Transverse colon (tissue), 4 donors: Measurements from ENCODE around the gene OR10T2.

Source experiments
- EP300 ChIP-seq: sonication (generic); formaldehyde crosslinking; IDR thresholded peaks from one replicate; pipeline ENCODE4 v1.6.1; 2017; ENCODE audit warnings: antibody characterized with exemption, low read depth
- POLR2AphosphoS5 ChIP-seq, 3 donors: sonication (generic); formaldehyde crosslinking; IDR thresholded peaks; one replicate each; pipeline ENCODE4 v1.6.1; 2016; ENCODE audit warnings: antibody characterized with exemption in 3 of 3
- TF ChIP-seq, protein P1 (sequence below), 5 experiments: fragments of 200-600 bp in 3 of 5; fragments of 450-650 bp in 2 of 5; sonication (generic) in 3 of 5; IDR thresholded peaks; 1 replicate in 2 of 5; 2 replicates in 3 of 5; pipeline ENCODE4 v1.5.1; 2016 to 2017; ENCODE audit warnings: antibody characterized with exemption in 5 of 5, inconsistent platforms in 3 of 5, mild to moderate bottlenecking in 2 of 5, moderate library complexity in 1 of 5

DNA sequence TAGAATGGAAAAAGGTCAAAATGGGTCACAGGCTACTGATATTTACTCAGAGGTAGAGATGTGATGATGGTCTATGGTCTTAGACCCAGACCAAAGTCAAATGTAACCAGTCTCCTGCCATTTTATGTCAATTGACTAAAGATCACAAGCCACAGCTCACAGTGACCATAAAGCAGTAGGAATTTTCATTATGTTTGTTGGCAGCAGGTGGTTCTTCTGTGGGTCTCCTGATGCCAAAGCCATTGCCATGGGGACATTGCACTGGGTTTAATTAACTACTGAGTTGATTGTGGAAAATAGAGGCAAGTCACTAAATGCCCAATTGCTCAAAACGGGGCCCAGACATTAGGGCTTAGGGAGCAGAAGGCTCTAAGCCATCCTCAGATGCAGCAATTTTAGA is 26.9 kb upstream of the OR10T2 start, which contains the start of gene OR10K2:
- no peak for TF ChIP-seq EP300
- TF ChIP-seq, protein P1, sequence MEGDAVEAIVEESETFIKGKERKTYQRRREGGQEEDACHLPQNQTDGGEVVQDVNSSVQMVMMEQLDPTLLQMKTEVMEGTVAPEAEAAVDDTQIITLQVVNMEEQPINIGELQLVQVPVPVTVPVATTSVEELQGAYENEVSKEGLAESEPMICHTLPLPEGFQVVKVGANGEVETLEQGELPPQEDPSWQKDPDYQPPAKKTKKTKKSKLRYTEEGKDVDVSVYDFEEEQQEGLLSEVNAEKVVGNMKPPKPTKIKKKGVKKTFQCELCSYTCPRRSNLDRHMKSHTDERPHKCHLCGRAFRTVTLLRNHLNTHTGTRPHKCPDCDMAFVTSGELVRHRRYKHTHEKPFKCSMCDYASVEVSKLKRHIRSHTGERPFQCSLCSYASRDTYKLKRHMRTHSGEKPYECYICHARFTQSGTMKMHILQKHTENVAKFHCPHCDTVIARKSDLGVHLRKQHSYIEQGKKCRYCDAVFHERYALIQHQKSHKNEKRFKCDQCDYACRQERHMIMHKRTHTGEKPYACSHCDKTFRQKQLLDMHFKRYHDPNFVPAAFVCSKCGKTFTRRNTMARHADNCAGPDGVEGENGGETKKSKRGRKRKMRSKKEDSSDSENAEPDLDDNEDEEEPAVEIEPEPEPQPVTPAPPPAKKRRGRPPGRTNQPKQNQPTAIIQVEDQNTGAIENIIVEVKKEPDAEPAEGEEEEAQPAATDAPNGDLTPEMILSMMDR (IDR thresholded peaks at IDR 0.05) = no peak
- TF ChIP-seq POLR2AphosphoS5 (IDR thresholded peaks at IDR 0.05) = no peak
